Stimulated activated CD8-positive, alpha-beta memory T cell treated with anti-CD3 and anti-CD28 coated beads, Interleukin-4, amount 100 ng/mL, for 1 hour (primary cell): ENCODE measurements around the gene FGF1.

ENCODE experiments used
- DNase-seq, 2 donors: peaks; one replicate each; pipeline ENCODE4 v3.0.0-alpha.2; 2020; ENCODE audit warnings: low read depth in 2 of 2, low spot score in 1 of 2

FGF1 gene

DNA sequence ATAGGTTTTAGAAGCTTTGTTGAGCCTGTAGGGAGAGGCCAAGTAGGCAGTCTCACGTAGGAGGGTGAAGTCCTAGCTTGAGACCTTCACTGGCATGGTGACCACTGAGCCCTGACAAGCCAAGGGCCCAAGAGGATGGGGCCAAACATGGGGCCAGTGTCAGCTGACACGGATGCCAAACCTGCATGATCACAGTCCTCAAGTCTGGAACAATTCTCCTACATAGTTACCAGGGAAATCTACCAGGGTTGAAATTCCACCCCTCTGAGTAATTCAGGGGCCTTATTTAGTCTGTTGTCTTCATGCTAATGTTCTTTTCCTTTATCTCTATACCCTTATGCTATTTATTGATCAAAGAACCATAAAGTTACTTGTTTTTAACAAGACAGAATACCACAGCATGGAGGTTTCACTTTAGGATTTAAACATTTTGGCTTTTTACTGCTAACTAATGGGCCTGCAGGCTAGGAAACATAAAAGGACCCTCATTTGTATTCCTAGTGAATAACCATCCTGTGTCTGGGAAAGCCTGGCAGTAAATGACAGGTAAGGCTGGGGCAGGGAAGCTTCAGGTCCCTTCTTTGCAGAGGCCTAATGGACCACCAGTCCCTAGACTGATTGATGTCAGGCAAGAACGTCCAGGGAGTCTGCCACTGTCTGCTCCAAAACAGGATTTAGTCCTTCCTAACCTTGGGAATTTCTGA lies 140.8 kb downstream of the FGF1 start:
- no peak for DNase-seq

DNA sequence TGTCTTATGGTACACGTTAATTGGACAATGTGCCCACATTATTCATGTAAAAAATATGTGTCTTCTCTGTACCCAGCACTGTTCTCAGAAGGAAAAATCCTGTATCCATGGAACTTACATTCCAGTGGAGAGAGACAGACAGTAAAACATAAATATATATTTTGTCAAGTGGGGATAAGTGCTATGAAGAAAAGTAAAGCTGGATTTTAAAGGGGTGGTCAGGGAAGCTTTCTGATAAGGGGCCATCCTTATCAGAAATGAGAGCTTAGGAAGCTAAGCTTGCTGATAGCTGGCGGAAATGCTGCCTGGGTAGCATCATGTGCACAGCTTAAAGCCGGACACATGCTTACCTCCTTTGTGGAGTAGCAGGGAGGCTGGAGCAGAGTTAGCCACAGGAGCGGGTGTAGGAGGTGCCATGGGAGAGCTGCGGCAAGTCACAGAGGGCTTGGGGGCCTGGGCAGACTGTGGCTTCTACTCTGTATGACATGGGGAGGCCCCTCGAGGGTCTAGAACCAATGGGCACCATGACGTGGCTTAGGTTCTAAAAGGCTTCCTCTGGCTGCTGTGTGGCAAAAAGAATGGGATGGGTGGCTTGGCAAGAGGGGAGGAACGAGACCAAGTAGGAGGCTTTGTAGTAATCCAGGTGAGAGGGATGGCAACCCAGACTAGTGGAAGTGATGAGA lies 141.7 kb downstream of the FGF1 start:
- no peak for DNase-seq

DNA sequence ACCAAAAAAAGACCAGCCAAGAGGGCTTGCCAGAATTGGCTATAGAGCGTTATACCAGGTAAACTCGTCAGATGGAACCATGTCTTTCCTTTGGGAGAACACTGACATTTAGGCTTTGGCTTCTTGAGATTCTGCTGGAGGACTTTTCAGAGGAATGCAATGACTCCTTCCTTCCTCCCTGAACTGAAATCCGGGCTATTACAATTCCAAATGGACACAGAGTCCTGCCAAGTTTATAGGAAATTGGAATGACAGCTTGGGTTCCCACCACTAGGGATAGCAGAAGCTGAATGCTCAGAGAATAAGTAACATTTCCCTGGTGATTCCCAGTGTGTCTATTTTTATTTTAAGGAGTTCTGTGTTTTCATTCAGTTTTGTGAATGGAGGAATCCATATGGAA lies 143.0 kb downstream of the FGF1 start:
- DNase-seq, result no peak
